Mononuclear cell (primary cell): Measurements from ENCODE around the gene ZBTB7C. TPM values are rescaled to one million over a fixed set of nuclear protein-coding genes. Genes with fewer than 3 reads are reported as not detected.
"Not testable (repeated sequence)": the region's sequence is repeated elsewhere in the genome, so short reads cannot be mapped to it uniquely, and the experiment has no call there.

Source experiments
- H3K27me3 ChIP-seq: 2 replicates; pipeline ENCODE4 v1.6.0; 2011; ENCODE audit warnings: low read length, control low read depth; ENCODE audit not compliant: insufficient read depth
- H3K4me1 ChIP-seq: 2 replicates; pipeline ENCODE4 v1.5.1; 2011; ENCODE audit warnings: mild to moderate bottlenecking, low read length, control low read depth; ENCODE audit not compliant: insufficient read depth
- H3K4me3 ChIP-seq: 2 replicates; pipeline ENCODE4 v1.5.1; 2011; ENCODE audit warnings: mild to moderate bottlenecking, low read length, moderate library complexity
- H3K9me3 ChIP-seq: 2 replicates; pipeline ENCODE4 v1.5.1; 2011; ENCODE audit warnings: low read depth, mild to moderate bottlenecking, control low read depth, low read length
- total RNA-seq: library from RNA; depleted of rRNA; stranded (reverse); fragments of >200 nt; gene quantifications from one replicate; pipeline ENCODE4 v1.2.3, GENCODE V29; 2012

Gene ZBTB7C
- total RNA-seq, 1 donor: not detected

GRCh38 chr18:48302736-48303135, 106.4 kb downstream of the ZBTB7C start:
- no peak overlapping the region for H3K4me3 ChIP-seq
- H3K4me1 ChIP-seq: peaks cover 10% of the 10 kb centered on the region
- H3K9me3 ChIP-seq: no peaks in the 10 kb centered on the region
- no peaks in the 10 kb centered on the region for H3K27me3 ChIP-seq

DNA sequence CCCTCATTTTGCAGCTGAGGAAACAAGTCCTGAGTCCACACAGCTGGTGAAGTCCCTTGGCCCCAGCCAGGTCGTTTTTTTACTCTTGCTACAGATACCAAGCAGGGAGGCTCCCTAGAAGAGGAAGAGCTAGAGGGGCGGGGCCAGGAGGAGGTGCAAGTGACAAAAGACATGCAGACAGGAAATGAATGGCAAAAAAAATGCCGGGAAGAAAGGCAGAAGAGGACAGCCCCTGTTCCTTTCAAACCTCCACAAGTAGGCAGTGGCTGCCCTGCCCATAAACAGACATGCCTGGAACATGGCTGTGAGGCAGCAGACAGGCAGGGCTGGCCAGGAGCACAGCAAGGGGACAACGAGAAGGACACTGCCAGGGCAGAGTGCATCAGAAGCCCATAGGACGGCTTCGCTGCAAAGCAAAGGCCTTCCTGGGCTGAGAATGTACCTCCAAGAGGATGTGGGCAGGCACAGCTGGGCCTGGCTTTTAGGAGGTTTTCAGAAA, 108.7 kb downstream of the ZBTB7C start:
- peaks cover 10% of the 10 kb centered on the region for H3K4me1 ChIP-seq
- no peak overlapping the region for H3K4me3 ChIP-seq

DNA sequence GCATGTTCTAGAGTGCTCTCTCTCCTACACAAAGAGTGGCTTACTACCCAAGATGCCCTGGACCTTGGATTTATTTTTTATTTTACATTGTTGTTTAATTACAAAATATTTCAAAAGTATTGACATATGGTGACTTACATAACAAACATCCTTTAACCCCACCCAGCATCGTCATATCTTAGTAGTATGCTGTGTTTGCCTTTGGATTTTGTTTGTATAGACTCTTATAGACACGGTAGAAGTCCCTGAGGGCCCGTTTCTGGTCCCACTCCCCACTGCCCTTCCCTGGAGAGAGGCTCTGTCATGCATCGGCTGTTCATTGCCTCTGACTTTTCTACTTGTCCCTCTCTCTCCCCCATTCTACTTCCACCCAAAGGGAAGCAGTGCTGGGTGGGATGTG, 112.0 kb downstream of the ZBTB7C start:
- H3K27me3 ChIP-seq: no peaks in the 10 kb centered on the region
- H3K9me3 ChIP-seq: no peaks in the 10 kb centered on the region
- no peak overlapping the region for H3K4me3 ChIP-seq
- peaks cover 10% of the 10 kb centered on the region for H3K4me1 ChIP-seq

More for the DNA sequence above, 108.7 kb downstream of the ZBTB7C start:
- no peaks in the 10 kb centered on the region for H3K9me3 ChIP-seq
- no peaks in the 10 kb centered on the region for H3K27me3 ChIP-seq

DNA sequence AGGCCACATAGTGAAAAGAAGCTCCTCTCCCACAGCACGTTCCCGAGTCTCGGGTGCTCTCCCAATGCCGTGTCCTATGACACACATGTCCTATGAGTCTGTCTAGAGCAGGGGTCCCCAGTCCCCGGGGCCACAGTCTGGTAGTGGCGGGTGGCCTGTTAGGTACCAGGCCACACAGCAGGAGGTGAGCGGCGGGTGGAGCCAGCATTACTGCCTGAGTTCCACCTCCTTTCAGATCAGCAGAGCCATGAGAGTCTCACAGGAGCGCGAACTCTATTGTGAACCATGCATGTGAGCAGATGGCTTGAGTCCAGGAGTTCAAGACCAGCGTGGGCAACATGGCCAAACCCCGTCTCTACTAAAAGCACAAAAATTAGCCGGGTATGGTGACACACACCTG, 112.6 kb downstream of the ZBTB7C start:
- Histone ChIP-seq H3K9me3 (no peaks in the 10 kb centered on the region), H3K27me3 (no peaks in the 10 kb centered on the region), H3K4me3 (no peak overlapping the region), H3K4me1 (peaks cover 10% of the 10 kb centered on the region)

- H3K4me1 ChIP-seq: peaks cover 10% of the 10 kb centered on the region
- no peaks in the 10 kb centered on the region for H3K9me3 ChIP-seq
- no peaks in the 10 kb centered on the region for H3K27me3 ChIP-seq
- H3K4me3 ChIP-seq: no peak overlapping the region
Measured at GRCh38 chr18:48295586-48296311, 113.4 kb downstream of the ZBTB7C start.

DNA sequence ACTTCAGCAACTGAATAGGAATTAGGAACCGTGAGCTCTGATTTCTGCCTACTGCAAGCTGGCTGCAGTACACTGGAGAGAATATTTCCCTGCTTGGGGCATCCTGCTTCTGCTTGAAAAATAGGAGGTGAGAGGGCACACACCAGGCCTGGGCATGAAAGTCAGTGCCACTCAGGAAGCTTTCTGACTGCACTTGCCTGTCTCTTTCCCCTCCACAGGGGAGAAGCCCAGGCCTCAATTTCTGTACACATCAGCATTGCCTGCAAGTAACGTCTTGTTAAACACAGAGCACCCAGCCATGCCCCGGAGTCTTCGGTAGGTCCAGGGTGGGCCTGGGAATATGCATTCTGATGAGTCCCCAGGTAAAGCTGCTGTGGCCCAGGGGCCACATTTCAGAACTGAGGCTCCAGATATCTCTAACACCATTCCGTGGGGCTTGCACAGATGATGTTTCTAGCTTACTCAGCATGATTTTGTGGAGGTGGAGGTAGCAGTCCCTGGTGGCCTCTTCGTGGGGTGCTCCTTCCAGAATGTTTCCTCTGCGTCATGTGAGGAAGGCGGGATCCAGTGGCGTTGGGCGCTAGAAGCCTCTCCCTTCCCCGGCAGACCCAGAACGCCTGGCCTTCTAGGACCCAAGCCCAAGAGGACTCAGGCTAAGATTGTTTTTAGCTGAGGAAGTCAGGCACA, 114.1 kb downstream of the ZBTB7C start:
- Histone ChIP-seq H3K27me3 (no peaks in the 10 kb centered on the region), H3K4me1 (peaks cover 3% of the 10 kb centered on the region), H3K9me3 (no peaks in the 10 kb centered on the region), H3K4me3 (no peak overlapping the region)

- Histone ChIP-seq H3K4me1 (no peaks in the 10 kb centered on the region), H3K9me3 (no peaks in the 10 kb centered on the region), H3K4me3 (no peak overlapping the region), H3K27me3 (no peaks in the 10 kb centered on the region)
Measured at GRCh38 chr18:48293954-48294898, 115.0 kb downstream of the ZBTB7C start.

DNA sequence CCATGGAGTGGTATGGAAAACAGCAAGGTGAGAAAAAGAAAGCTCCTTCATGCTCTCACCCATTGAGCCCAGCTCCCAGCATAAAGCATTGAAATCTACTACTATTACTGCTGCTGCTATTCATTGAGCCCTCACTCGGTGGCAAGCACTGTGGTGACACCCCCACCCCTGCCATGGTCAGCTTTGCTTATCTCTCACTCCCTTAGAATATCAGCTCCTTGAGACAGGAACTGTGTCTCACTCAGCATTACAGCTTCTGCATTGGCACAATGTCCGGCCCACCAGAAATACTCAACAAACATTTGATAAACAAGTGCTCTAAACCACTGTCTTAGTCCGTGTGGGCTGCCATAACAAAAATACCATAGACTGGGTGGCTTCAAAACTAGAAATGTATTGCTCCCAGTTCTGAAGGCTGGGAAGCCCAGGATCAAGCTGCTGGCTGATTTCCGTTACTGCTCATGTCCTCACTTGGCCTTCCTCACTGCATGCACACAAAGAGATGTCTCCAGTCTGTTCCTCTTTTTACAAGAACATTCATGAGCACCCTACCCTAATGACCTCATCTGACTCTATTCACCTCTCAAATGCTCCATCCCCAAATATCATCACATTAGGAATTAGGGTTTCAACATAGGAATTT, 116.3 kb downstream of the ZBTB7C start:
- H3K27me3 ChIP-seq: no peaks in the 10 kb centered on the region
- H3K4me3 ChIP-seq: no peak overlapping the region
- H3K9me3 ChIP-seq: no peaks in the 10 kb centered on the region
- H3K4me1 ChIP-seq: no peaks in the 10 kb centered on the region

GRCh38 chr18:48292229-48292628, 117.0 kb downstream of the ZBTB7C start:
- H3K27me3 ChIP-seq: no peaks in the 10 kb centered on the region
- no peaks in the 10 kb centered on the region for H3K9me3 ChIP-seq
- no peaks in the 10 kb centered on the region for H3K4me1 ChIP-seq
- no peak overlapping the region for H3K4me3 ChIP-seq

DNA sequence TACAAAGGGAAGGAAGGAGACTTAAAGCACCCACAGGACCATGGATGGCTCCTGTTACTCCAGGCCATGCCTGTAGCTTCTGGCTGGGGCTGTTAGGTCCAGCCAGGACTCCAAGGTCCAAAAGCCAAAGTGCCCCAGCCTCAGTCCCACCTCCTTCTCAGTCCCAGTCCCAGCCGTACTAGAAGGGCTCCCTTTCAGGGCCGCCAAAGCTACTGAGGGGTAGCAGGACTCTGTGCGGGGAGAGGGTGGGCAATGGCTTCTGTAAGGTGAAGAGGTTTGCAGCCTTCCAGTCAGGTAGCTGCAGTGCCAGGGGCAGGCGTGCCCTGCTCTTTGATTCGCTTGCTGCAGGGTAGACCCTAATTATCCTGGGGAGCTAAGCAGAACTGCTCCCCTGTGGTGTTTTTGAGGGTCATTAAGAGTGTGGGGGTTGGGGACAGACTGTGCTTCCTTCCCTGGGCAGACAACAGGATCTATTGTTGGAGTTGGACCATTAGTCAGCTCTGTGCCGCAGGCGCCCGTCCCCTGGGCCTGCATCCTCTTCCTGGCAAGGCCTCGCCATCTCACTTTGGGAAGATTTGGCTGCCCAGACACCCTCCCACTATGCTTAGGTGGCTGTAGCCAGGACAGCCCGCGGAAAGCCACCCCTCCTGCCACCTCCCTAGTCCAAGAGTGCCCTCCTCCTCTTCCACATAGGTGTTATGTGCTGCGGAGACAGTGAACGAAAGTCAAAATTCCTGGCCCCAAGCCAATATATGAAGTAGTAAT, 118.8 kb downstream of the ZBTB7C start:
- H3K4me1 ChIP-seq: no peaks in the 10 kb centered on the region

GRCh38 chr18:48284743-48285142, 124.4 kb downstream of the ZBTB7C start:
- Histone ChIP-seq H3K9me3 (no peaks in the 10 kb centered on the region), H3K27me3 (no peaks in the 10 kb centered on the region), H3K4me3 (no peak overlapping the region), H3K4me1 (no peaks in the 10 kb centered on the region)

More for the DNA sequence above, 118.8 kb downstream of the ZBTB7C start:
- no peaks in the 10 kb centered on the region for H3K9me3 ChIP-seq
- H3K27me3 ChIP-seq: no peaks in the 10 kb centered on the region
- no peak overlapping the region for H3K4me3 ChIP-seq

- H3K4me3 ChIP-seq, H3K9me3 ChIP-seq, H3K4me1 ChIP-seq, H3K27me3 ChIP-seq: not testable (repeated sequence)
Measured at GRCh38 chr18:48284011-48284410, 125.2 kb downstream of the ZBTB7C start.

DNA sequence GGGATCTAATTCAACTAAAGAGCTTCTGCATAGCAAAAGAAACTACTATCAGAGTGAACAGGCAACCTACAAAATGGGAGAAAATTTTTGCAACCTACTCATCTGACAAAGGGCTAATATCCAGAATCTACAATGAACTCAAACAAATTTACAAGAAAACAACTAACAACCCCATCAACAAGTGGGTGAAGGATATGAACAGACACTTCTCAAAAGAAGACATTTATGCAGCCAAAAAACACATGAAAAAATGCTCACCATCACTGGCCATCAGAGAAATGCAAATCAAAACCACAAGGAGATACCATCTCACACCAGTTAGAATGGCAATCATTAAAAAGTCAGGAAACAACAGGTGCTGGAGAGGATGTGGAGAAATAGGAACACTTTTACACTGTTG, 127.7 kb downstream of the ZBTB7C start:
- not testable (repeated sequence) for H3K4me1 ChIP-seq, H3K4me3 ChIP-seq, H3K27me3 ChIP-seq, H3K9me3 ChIP-seq

- Histone ChIP-seq H3K4me1 (no peaks in the 10 kb centered on the region), H3K4me3 (no peak overlapping the region), H3K27me3 (no peaks in the 10 kb centered on the region), H3K9me3 (no peaks in the 10 kb centered on the region)
Measured at GRCh38 chr18:48279312-48279711, 129.9 kb downstream of the ZBTB7C start.
